HG03558 (cell line): Measurements from ENCODE around the gene MAPKAP1.

Experiments
- ATAC-seq: cut with Tn5 transposase; IDR thresholded peaks from one replicate; pipeline ENCODE4 v1.9.1; 2021; ENCODE audit warnings: moderate number of reproducible peaks; ENCODE audit not compliant: unreplicated experiment; ENCODE audit errors: extremely low read depth

MAPKAP1 gene

GRCh38 chr9:125495172-125496119 is 211.6 kb downstream of the MAPKAP1 start:
- ATAC-seq: no peak

GRCh38 chr9:125494653-125494915 is 212.4 kb downstream of the MAPKAP1 start:
- ATAC-seq: no peak

DNA sequence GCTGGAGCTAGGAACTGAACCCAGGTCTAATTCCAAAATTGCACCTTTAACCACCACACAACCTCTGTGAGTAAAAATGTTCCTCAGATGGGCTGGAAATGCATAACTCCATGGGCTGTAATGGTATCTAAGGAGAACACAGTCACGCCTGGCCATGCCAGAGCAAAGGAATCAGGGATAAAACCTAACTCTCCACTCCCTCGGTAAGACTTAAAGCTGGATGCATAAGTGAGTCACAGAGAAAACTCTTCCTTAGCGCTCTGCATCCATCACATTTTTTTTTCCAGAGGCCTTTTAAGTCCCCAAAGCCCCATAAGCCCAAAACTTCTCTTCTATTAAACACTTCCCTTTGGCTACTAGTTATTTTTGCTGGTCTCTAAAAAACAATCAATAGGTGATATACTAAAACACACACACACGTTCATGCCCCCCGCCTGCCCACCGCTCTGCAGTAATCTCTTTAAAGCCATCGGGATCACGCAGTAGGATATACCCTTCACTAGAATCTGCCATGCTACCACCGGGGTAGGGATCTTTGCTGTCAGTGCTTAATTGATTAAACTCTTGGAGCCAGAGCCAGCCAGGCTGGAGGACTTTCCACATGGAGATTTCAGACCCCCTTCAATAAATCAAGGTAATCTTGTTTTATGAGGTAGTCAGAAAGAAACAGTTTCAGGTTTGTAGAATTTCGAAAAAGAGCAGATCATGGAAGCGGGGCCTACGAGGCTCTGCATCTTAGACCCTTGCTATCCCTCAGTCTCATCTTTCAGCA is 212.9 kb downstream of the MAPKAP1 start:
- no peak for ATAC-seq

- ATAC-seq: no peak
Observed at GRCh38 chr9:125493384-125493783, 213.6 kb downstream of the MAPKAP1 start.

GRCh38 chr9:125492719-125493118 is 214.3 kb downstream of the MAPKAP1 start:
- ATAC-seq: no peak

DNA sequence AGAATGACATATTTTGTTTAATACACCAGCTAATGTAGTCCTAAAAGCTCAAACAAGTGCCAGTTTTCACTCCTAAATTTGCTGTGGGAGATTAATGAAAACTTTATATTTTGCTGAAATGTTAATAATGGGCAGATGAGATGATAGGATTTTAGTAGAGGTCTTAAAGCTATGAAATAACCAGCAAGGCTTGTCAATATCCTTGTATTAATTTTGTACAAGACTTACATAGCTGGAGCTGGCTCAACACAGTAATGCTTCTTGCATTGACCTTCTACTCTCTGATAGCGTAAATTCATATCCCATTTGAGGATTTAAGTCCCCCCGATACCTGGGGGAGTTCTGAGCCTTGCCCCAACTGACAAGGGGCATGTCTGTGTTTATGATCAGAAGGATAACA is 219.2 kb downstream of the MAPKAP1 start:
- ATAC-seq: no peak

GRCh38 chr9:125486576-125486975 is 220.4 kb downstream of the MAPKAP1 start:
- ATAC-seq: no peak

DNA sequence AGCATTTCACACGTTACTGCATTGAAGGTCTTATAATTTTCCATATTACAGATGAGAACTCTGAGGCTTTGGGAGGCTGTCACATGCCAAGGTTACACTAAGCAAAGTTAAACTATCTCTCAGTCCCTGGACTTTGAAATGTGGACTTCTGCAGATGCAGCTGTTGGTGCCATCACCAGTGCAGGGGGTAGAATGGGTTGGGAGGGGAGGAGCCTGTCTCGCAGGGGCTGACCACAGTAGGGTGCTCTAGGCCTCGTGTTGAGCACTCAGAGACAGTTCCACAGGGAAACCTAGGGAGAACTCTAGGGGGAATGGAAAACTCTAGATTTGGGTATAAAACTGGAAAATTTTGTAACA is 220.9 kb downstream of the MAPKAP1 start:
- ATAC-seq: no peak

DNA sequence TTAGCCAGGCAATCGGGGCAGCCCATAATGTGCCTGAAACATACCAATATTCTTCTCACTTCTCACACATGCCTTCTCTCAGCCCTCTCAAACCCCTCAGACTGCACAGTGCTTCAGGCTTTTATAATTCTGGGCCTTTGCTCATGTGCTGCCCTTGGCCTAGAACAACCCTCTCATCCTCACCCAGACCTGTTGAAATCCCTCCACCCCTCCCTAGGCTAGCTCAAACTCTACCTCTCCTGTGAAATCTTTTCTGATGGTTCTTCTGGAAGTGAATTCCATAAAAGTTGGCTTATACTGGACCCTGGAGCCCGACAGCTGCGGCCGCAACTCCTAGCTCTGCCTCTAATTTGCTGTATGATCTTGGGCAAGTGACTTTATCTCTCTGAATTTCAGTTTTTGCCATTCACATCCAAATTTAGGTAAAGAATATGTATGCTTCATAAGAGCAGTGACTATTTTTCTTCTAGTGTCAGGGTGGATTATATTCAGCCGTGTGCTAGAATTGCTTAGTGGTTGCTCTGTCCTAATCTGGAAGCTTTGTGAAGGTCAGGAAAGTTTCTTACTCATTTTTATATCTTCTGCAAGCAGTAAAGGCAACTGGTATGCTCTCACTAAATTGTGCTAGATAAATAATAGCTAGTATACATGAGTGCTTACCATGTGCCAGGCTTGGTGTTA is 221.4 kb downstream of the MAPKAP1 start:
- ATAC-seq: no peak

- ATAC-seq: no peak
Observed at GRCh38 chr9:125484350-125485282, 222.4 kb downstream of the MAPKAP1 start.

- no peak for ATAC-seq
Observed at GRCh38 chr9:125483697-125484096, 223.3 kb downstream of the MAPKAP1 start.

- ATAC-seq: no peak
Observed at GRCh38 chr9:125479846-125480615, 227.0 kb downstream of the MAPKAP1 start.

DNA sequence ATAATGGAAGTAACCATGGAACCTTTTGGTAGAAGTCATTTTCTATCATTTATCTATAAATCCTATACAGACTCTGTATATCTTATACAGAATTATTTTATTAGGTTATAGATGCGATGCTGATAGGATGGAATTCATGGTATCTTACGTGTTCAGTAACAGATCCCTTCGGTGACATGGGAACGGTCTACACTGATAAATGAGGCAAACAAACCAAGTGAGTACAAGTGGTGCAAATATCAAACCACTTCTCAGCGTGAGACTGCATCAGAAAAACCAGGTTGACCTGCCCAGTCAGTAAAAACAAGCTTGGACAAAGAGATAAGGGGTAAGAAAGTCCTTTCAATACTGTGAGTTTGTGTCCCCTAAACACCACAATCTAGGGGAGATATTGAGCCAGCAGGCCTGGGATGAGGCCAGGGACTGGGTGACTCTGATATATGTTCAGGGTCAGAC is 229.9 kb downstream of the MAPKAP1 start:
- no peak for ATAC-seq

- ATAC-seq: no peak
Observed at GRCh38 chr9:125476645-125477044, 230.4 kb downstream of the MAPKAP1 start.

- ATAC-seq: no peak
Observed at GRCh38 chr9:125475385-125475784, 231.6 kb downstream of the MAPKAP1 start.

DNA sequence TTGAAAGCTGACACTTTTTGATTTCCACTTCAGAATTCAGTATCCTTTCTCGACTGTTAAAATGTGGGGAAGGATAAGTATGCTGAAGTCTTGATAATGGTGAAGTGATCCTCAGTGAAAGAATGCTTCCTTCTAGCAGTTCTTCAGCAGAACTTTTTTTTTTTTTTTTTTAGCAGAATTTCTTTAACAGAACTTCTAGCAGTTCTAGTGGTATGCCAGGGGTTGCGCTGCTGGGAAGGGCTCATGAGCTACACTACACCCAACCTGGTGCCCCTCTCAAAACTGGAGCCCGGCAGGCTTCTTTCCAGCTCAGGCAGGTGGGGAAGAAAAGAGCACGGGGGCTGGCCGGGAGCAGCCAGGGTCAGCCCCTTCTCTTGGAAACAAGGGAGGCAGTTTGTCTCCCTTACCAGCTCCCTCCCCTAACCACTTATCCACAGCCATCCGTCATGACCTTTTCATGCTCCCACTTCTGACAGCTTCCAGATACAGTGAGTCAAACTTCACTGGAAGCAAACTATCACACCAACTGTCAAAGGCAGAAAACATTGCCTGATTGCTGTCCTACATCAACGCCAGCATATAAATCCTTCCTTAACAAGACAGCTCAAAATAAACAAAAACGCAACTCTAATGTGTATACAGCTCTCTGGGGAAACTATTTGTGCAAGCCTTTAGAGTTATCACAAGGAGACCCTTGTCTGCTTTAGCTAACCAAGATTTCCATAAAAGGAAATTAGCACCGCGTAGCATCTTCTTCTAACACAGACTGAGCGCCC is 233.9 kb downstream of the MAPKAP1 start:
- no peak for ATAC-seq

- no peak for ATAC-seq
Observed at GRCh38 chr9:125472562-125472925, 234.5 kb downstream of the MAPKAP1 start.

DNA sequence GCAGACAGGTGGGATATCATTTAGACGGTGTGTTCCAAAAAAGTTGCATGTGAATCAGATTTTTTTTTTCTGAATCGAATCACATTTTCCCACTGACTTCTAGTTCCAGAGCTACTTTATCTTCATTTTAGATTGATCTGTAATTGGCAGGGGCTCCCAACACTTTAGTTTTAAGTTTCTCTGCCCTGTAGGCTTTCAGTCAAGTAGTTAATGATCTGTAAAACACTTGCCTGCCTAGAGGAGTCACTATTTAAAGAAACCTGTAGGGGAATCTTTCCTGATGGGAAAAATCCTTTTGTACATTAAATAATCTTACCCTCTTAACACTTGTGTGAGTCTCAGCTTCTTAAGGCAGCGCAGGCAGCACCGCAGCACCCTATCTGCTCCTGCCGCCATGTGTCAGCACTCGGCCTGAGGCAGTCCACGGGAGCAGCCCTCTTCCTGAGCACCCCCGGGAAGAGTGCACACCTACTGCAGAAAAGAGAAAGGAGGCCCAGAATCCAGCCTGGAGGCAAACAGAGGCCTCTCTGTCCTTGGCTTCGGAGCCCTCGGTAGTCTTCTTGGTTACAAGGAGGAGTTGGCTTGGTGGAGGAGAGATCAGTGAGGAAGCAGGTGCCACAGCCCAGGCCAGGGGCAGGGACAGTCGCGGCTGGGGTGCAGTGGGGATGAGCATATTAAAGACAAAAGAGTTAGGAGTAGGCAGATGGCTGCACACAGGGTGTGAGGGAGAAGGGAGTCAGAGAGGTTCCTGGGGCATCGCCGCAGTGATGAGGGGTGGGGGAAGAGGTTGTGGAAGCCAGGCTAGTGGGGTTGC is 236.0 kb downstream of the MAPKAP1 start:
- ATAC-seq: no peak
